Measurements from ENCODE around the gene EIF4EBP3.

EIF4EBP3 gene

DNA sequence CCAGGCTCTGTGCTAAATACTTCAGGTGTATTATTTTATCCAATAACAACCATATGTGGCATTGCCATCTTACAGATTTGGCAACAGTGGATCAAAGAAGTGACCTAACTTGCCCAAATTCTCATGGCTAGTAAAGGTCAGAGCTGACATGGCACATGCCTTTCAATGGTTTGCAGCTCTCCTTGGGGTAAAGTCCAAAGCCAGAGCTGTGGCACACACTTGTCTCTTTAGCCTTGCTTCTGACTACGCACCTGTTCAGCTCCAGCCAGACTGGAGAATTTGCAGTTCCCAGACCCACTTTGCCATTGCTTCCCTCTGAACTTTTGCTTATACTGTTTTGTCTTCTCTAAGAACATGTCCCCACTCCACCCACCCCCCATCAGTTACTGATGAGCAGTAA lies 23.0 kb downstream of the EIF4EBP3 start:
- TF ChIP-seq, protein P1, sequence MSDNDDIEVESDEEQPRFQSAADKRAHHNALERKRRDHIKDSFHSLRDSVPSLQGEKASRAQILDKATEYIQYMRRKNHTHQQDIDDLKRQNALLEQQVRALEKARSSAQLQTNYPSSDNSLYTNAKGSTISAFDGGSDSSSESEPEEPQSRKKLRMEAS (IDR thresholded peaks at IDR 0.05) = no peak
- no peak for TF ChIP-seq FOXM1 (IDR thresholded peaks at IDR 0.05; ENCODE audit: borderline replicate concordance, low read depth)
- no peak for TF ChIP-seq EP300 (IDR thresholded peaks at IDR 0.05; ENCODE audit: borderline replicate concordance)
- TF ChIP-seq RAD21 (IDR thresholded peaks at IDR 0.05; ENCODE audit: low read depth) = no peak
- TF ChIP-seq ZBTB7A (IDR thresholded peaks at IDR 0.05; ENCODE audit: low read depth) = no peak
- no peak for TF ChIP-seq TCF12 (IDR thresholded peaks at IDR 0.05; ENCODE audit: low read depth)
- TF ChIP-seq, protein P2, sequence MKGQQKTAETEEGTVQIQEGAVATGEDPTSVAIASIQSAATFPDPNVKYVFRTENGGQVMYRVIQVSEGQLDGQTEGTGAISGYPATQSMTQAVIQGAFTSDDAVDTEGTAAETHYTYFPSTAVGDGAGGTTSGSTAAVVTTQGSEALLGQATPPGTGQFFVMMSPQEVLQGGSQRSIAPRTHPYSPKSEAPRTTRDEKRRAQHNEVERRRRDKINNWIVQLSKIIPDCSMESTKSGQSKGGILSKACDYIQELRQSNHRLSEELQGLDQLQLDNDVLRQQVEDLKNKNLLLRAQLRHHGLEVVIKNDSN (IDR thresholded peaks at IDR 0.05) = no peak
- TF ChIP-seq NFIC (IDR thresholded peaks at IDR 0.05) = no peak
- TF ChIP-seq CREB1 (IDR thresholded peaks at IDR 0.05; ENCODE audit: low read depth) = no peak
- no peak for TF ChIP-seq YY1 (IDR thresholded peaks at IDR 0.05; ENCODE audit: low read depth)
- no peak for TF ChIP-seq EGR1 (IDR thresholded peaks at IDR 0.05)
- no peak for TF ChIP-seq TAF1 (IDR thresholded peaks at IDR 0.05; ENCODE audit: low read depth)
- TF ChIP-seq, protein P3, sequence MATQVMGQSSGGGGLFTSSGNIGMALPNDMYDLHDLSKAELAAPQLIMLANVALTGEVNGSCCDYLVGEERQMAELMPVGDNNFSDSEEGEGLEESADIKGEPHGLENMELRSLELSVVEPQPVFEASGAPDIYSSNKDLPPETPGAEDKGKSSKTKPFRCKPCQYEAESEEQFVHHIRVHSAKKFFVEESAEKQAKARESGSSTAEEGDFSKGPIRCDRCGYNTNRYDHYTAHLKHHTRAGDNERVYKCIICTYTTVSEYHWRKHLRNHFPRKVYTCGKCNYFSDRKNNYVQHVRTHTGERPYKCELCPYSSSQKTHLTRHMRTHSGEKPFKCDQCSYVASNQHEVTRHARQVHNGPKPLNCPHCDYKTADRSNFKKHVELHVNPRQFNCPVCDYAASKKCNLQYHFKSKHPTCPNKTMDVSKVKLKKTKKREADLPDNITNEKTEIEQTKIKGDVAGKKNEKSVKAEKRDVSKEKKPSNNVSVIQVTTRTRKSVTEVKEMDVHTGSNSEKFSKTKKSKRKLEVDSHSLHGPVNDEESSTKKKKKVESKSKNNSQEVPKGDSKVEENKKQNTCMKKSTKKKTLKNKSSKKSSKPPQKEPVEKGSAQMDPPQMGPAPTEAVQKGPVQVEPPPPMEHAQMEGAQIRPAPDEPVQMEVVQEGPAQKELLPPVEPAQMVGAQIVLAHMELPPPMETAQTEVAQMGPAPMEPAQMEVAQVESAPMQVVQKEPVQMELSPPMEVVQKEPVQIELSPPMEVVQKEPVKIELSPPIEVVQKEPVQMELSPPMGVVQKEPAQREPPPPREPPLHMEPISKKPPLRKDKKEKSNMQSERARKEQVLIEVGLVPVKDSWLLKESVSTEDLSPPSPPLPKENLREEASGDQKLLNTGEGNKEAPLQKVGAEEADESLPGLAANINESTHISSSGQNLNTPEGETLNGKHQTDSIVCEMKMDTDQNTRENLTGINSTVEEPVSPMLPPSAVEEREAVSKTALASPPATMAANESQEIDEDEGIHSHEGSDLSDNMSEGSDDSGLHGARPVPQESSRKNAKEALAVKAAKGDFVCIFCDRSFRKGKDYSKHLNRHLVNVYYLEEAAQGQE (IDR thresholded peaks at IDR 0.05; ENCODE audit: low read depth) = no peak
- TF ChIP-seq TEAD4 (IDR thresholded peaks at IDR 0.05) = no peak
- no peak for TF ChIP-seq CEBPB (IDR thresholded peaks at IDR 0.05)

DNA sequence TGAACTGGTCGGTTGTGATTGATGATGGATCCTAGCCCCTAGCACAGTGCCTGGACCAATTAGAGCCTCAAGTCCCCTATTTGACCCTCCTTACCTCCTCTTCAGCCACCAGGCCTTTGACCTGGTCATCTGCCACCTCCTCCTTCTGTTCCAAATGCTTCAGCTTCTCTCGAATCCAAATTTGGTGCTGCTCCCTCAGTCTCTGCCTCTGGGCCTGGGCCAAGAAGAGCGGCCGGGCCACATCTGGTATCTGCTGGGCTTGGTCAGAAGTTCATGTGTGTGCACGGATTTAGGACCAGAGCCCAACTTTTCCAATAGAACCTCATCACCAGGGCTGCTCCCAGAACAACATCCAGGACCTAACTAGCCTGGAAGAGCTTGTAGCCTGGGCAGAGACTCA lies 23.6 kb downstream of the EIF4EBP3 start:
- TF ChIP-seq CEBPB (IDR thresholded peaks at IDR 0.05) (no peak), TCF12 (IDR thresholded peaks at IDR 0.05; ENCODE audit: low read depth) (no peak), FOXM1 (IDR thresholded peaks at IDR 0.05; ENCODE audit: borderline replicate concordance, low read depth) (no peak), NFIC (IDR thresholded peaks at IDR 0.05) (no peak), CREB1 (IDR thresholded peaks at IDR 0.05; ENCODE audit: low read depth) (no peak), EP300 (IDR thresholded peaks at IDR 0.05; ENCODE audit: borderline replicate concordance) (no peak), TEAD4 (IDR thresholded peaks at IDR 0.05) (no peak), RAD21 (IDR thresholded peaks at IDR 0.05; ENCODE audit: low read depth) (no peak), ZBTB7A (IDR thresholded peaks at IDR 0.05; ENCODE audit: low read depth) (no peak), TAF1 (IDR thresholded peaks at IDR 0.05; ENCODE audit: low read depth) (no peak), YY1 (IDR thresholded peaks at IDR 0.05; ENCODE audit: low read depth) (no peak)
- TF ChIP-seq, protein P2 (IDR thresholded peaks at IDR 0.05) = no peak
- TF ChIP-seq, protein P1 (IDR thresholded peaks at IDR 0.05) = no peak
- TF ChIP-seq, protein P3 (IDR thresholded peaks at IDR 0.05; ENCODE audit: low read depth) = no peak

DNA sequence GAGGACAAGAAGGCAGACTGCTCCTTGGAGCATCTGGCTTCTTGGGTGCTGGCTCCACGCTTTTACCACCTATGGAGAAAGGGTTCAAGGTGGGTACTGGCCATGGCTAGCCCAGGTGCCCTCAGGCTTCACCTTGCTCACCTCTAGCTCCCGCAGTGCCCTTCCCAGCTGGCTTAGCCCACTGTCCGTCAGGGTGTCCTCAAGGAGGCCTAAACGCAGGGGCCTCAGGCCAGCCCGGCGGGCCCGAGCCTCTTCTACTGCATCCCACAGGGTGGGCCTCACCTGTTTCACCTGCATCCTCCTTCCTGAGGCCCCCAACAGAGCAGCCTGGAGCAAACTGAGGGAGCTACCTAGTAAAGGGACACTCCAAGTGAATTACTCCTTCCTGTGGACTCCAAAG lies 26.2 kb downstream of the EIF4EBP3 start:
- TF ChIP-seq EP300 (IDR thresholded peaks at IDR 0.05; ENCODE audit: borderline replicate concordance) (no peak), CEBPB (IDR thresholded peaks at IDR 0.05) (no peak), EGR1 (IDR thresholded peaks at IDR 0.05) (no peak), NFIC (IDR thresholded peaks at IDR 0.05) (no peak), RAD21 (IDR thresholded peaks at IDR 0.05; ENCODE audit: low read depth) (no peak), YY1 (IDR thresholded peaks at IDR 0.05; ENCODE audit: low read depth) (no peak), ZBTB7A (IDR thresholded peaks at IDR 0.05; ENCODE audit: low read depth) (no peak), TEAD4 (IDR thresholded peaks at IDR 0.05) (no peak), CREB1 (IDR thresholded peaks at IDR 0.05; ENCODE audit: low read depth) (no peak), TCF12 (IDR thresholded peaks at IDR 0.05; ENCODE audit: low read depth) (no peak), FOXM1 (IDR thresholded peaks at IDR 0.05; ENCODE audit: borderline replicate concordance, low read depth) (no peak), TAF1 (IDR thresholded peaks at IDR 0.05; ENCODE audit: low read depth) (no peak)
- TF ChIP-seq, protein P1 (IDR thresholded peaks at IDR 0.05) = no peak
- TF ChIP-seq, protein P3 (IDR thresholded peaks at IDR 0.05; ENCODE audit: low read depth) = no peak
- TF ChIP-seq, protein P2 (IDR thresholded peaks at IDR 0.05) = no peak
